Epidermal melanocyte (primary cell): ENCODE results near the gene FGFRL1.
A peak's percentile ranks its signal among the peaks of the same experiment; 100 is the strongest.
"Not testable (repeated sequence)": the region's sequence is repeated elsewhere in the genome, so short reads cannot be mapped to it uniquely, and the experiment has no call there.

Source experiments
- DNase-seq: peaks from one replicate; pipeline ENCODE4 v3.0.0; 2011; ENCODE audit warnings: low spot score; ENCODE audit not compliant: insufficient read length

The FGFRL1 gene

GRCh38 chr4:1039493-1040343 lies 28.3 kb downstream of the FGFRL1 start:
- DNase-seq: no peak

- DNase-seq: no peak
Observed at GRCh38 chr4:1040344-1041146, 29.1 kb downstream of the FGFRL1 start.

GRCh38 chr4:1041147-1041935 lies 29.9 kb downstream of the FGFRL1 start:
- DNase-seq: no peak

GRCh38 chr4:1041936-1042330 lies 30.5 kb downstream of the FGFRL1 start:
- no peak for DNase-seq

- no peak for DNase-seq
Observed at GRCh38 chr4:1042352-1043055, 31.1 kb downstream of the FGFRL1 start.

GRCh38 chr4:1043162-1043561 lies 31.7 kb downstream of the FGFRL1 start:
- DNase-seq: no peak

- DNase-seq: peak; percentile 68
Observed at GRCh38 chr4:1043651-1044468, 32.4 kb downstream of the FGFRL1 start.

- DNase-seq: no peak
Observed at GRCh38 chr4:1044469-1045192, 33.2 kb downstream of the FGFRL1 start.

- DNase-seq: no peak
Observed at GRCh38 chr4:1045193-1045594, 33.8 kb downstream of the FGFRL1 start.

- no peak for DNase-seq
Observed at GRCh38 chr4:1045595-1046201, 34.3 kb downstream of the FGFRL1 start.

GRCh38 chr4:1046581-1047011 lies 35.2 kb downstream of the FGFRL1 start:
- not testable (repeated sequence) for DNase-seq

- DNase-seq: no peak
Observed at GRCh38 chr4:1047106-1047975, 35.9 kb downstream of the FGFRL1 start.

- no peak for DNase-seq
Observed at GRCh38 chr4:1047976-1048772, 36.7 kb downstream of the FGFRL1 start.

- DNase-seq: no peak
Observed at GRCh38 chr4:1048773-1049590, 37.6 kb downstream of the FGFRL1 start.

GRCh38 chr4:1049591-1049905 lies 38.1 kb downstream of the FGFRL1 start:
- no peak for DNase-seq

- no peak for DNase-seq
Observed at GRCh38 chr4:1050486-1051213, 39.2 kb downstream of the FGFRL1 start.
